Calu3 (cell line): Measurements from ENCODE around the gene SMARCD1. TPM values are rescaled to one million over a fixed set of nuclear protein-coding genes. Genes with fewer than 3 reads are reported as not detected.

Source experiments
- BruUV-seq: library from RNA; stranded (reverse); fragments of 400-500 nt; replicated peaks from 2 replicates; lab custom pipeline; 2021; lab: Mats Ljungman, UMichigan
- CTCF ChIA-PET: fragments of 300-600 bp; sonication (Branson Sonifier 250); formaldehyde crosslinking; loops from one replicate; lab custom pipeline; 2022; ENCODE audit warnings: antibody characterized with exemption; lab: Charles Lee
- DNase-seq: peaks from one replicate; pipeline ENCODE4 v3.0.0; 2022
- H3K27ac Mint-ChIP-seq: one replicate; pipeline ENCODE4 v1.8.0; 2022; ENCODE audit warnings: mixed read lengths; ENCODE audit not compliant: unreplicated experiment
- H3K27me3 Mint-ChIP-seq: one replicate; pipeline ENCODE4 v1.8.0; 2022; ENCODE audit warnings: mixed read lengths; ENCODE audit not compliant: unreplicated experiment
- H3K36me3 Mint-ChIP-seq: one replicate; pipeline ENCODE4 v1.8.0; 2022; ENCODE audit warnings: mild to moderate bottlenecking, moderate library complexity, mixed read lengths; ENCODE audit not compliant: insufficient read depth, unreplicated experiment
- H3K4me1 Mint-ChIP-seq: one replicate; pipeline ENCODE4 v1.8.0; 2022; ENCODE audit warnings: mild to moderate bottlenecking, low read depth, mixed read lengths; ENCODE audit not compliant: unreplicated experiment
- H3K4me3 Mint-ChIP-seq: one replicate; pipeline ENCODE4 v1.8.0; 2022; ENCODE audit warnings: mild to moderate bottlenecking, low read depth, moderate library complexity, mixed read lengths; ENCODE audit not compliant: unreplicated experiment
- H3K9me3 Mint-ChIP-seq: one replicate; pipeline ENCODE4 v1.8.0; 2022; ENCODE audit warnings: low read depth, mixed read lengths; ENCODE audit not compliant: unreplicated experiment
- CTCF ChIP-seq: fragments of 200-600 bp; IDR thresholded peaks from one replicate; pipeline ENCODE4 v1.8.0; 2022; ENCODE audit warnings: antibody characterized with exemption; ENCODE audit not compliant: unreplicated experiment
- intact Hi-C: fragments of 100-400 bp; cut with micrococcal nuclease; formaldehyde crosslinking; loops from one replicate; pipeline ENCODE4 v1.10.0; 2022; ENCODE audit not compliant: unreplicated experiment
- total RNA-seq: library from RNA; stranded (reverse); gene quantifications from 2 replicates; pipeline ENCODE4 v1.2.3, GENCODE V29; 2022

Gene SMARCD1
- total RNA-seq, 1 experiment from 2014 or later, result 36.9 TPM

GRCh38 chr12:50041062-50041860 lies 43.9 kb upstream of the SMARCD1 start:
- Mint-ChIP-seq H3K27ac (no peak overlapping the region), H3K36me3 (no peaks in the 10 kb centered on the region), H3K27me3 (peaks cover 40% of the 10 kb centered on the region), H3K4me1 (no peaks in the 10 kb centered on the region), H3K9me3 (no peaks in the 10 kb centered on the region), H3K4me3 (no peak overlapping the region)
- TF ChIP-seq CTCF, result no peak
- no TSS peak for BruUV-seq
- CTCF ChIA-PET, result no interaction called here
- intact Hi-C loops, result no loop called here
- no peak for DNase-seq

DNA sequence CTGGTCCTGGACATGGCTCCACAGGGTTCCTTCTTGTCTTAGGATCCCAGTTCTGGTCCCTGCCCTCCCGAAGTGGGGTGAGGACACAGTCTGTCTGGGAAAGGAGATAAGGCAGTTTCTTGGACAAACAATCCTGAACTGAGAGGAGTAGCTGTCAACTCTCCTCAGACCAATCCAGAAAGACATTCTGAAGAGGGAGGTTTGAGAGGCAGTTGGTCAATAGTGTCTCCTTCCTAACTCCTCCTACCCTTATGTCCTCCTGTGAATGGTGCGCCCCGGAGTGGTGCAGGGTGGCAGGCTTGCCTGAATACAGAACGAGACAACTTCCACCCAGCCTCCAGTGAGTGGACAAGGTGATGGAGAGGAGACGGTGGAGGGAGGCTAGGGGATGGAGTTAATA lies 43.2 kb upstream of the SMARCD1 start:
- CTCF ChIA-PET, result no interaction called here
- intact Hi-C loops, result no loop called here
- no peak overlapping the region for H3K27ac Mint-ChIP-seq
- TF ChIP-seq CTCF, result no peak
- no TSS peak for BruUV-seq
- H3K36me3 Mint-ChIP-seq, result no peaks in the 10 kb centered on the region
- no peak for DNase-seq
- no peaks in the 10 kb centered on the region for H3K9me3 Mint-ChIP-seq
- H3K4me1 Mint-ChIP-seq, result no peaks in the 10 kb centered on the region
- H3K4me3 Mint-ChIP-seq, result no peak overlapping the region
- peaks cover 40% of the 10 kb centered on the region for H3K27me3 Mint-ChIP-seq

GRCh38 chr12:50042693-50043092 lies 42.4 kb upstream of the SMARCD1 start:
- CTCF ChIA-PET, result no interaction called here
- H3K27me3 Mint-ChIP-seq, result peaks cover 40% of the 10 kb centered on the region
- no peaks in the 10 kb centered on the region for H3K36me3 Mint-ChIP-seq
- intact Hi-C loops, result no loop called here
- no peak for TF ChIP-seq CTCF
- BruUV-seq, result no TSS peak
- H3K9me3 Mint-ChIP-seq, result no peaks in the 10 kb centered on the region
- H3K27ac Mint-ChIP-seq, result no peak overlapping the region
- H3K4me1 Mint-ChIP-seq, result no peaks in the 10 kb centered on the region
- H3K4me3 Mint-ChIP-seq, result no peak overlapping the region
- DNase-seq, result no peak

GRCh38 chr12:50043308-50043707 lies 41.8 kb upstream of the SMARCD1 start:
- H3K27ac Mint-ChIP-seq, result no peak overlapping the region
- CTCF ChIA-PET, result no interaction called here
- intact Hi-C loops, result no loop called here
- H3K9me3 Mint-ChIP-seq, result no peaks in the 10 kb centered on the region
- BruUV-seq, result no TSS peak
- no peak overlapping the region for H3K4me3 Mint-ChIP-seq
- DNase-seq, result no peak
- H3K4me1 Mint-ChIP-seq, result no peaks in the 10 kb centered on the region
- no peaks in the 10 kb centered on the region for H3K36me3 Mint-ChIP-seq
- TF ChIP-seq CTCF, result no peak
- peaks cover 40% of the 10 kb centered on the region for H3K27me3 Mint-ChIP-seq
